Heart right ventricle (tissue), 16 donors: ENCODE results near the gene PAK4. TPM values are rescaled to one million over a fixed set of nuclear protein-coding genes. Genes with fewer than 3 reads are reported as not detected.
A peak's percentile ranks its signal among the peaks of the same experiment; 100 is the strongest.

Experiments used
- ATAC-seq, 8 donors: fragments of 200-7000 bp; cut with Tn5 transposase; one replicate each; pipeline ENCODE4 v1.9.1; 2020; ENCODE audit warnings: mild to moderate bottlenecking in 8 of 8, moderate library complexity in 8 of 8, moderate number of reproducible peaks in 1 of 8
- DNase-seq, 2 donors: peaks; one replicate each; pipeline ENCODE4 v3.0.0-alpha.2; 2020
- H3K27ac ChIP-seq, 10 donors: fragments of 200-600 bp; sonication (generic) in 2 of 10; one replicate each; pipeline versions ENCODE4 v1.5.0 to v1.8.0; 2020 to 2022; ENCODE audit warnings: mild to moderate bottlenecking in 3 of 10
- H3K27me3 ChIP-seq, 7 donors: fragments of 200-600 bp; one replicate each; pipeline ENCODE4 v1.8.0; 2021 to 2022; ENCODE audit warnings: mild to moderate bottlenecking in 2 of 7
- H3K36me3 ChIP-seq, 9 donors: fragments of 200-600 bp; sonication (generic) in 1 of 9; one replicate each; pipeline versions ENCODE4 v1.5.0 to v1.8.0; 2020 to 2022; ENCODE audit warnings: mild to moderate bottlenecking in 2 of 9
- H3K4me1 ChIP-seq, 9 donors: fragments of 200-600 bp; sonication (generic) in 1 of 9; one replicate each; pipeline versions ENCODE4 v1.5.0 to v1.8.0; 2020 to 2022; ENCODE audit warnings: mild to moderate bottlenecking in 4 of 9
- H3K4me3 ChIP-seq, 10 donors: fragments of 200-600 bp; sonication (generic) in 2 of 10; one replicate each; pipeline versions ENCODE4 v1.5.0 to v1.8.0; 2020 to 2022; ENCODE audit warnings: mild to moderate bottlenecking in 7 of 10, moderate library complexity in 2 of 10
- H3K9me3 ChIP-seq, 11 donors: fragments of 200-600 bp in 10 of 11; sonication (generic) in 2 of 11; one replicate each; pipeline versions ENCODE4 v1.5.0 to v1.8.0; 2013 to 2022; ENCODE audit warnings: mild to moderate bottlenecking in 2 of 11, control low read depth in 1 of 11, moderate library complexity in 1 of 11
- WGBS, 2 donors: extraction: QIAGEN DNeasy Blood & Tissue Kit; methylation state at CpG; one replicate each; pipeline ENCODE4 v1.1.7; 2013; ENCODE audit warnings: inconsistent platforms in 1 of 2; 5-methylcytosine and 5-hydroxymethylcytosine counted together
- intact Hi-C, 10 donors: fragments of 100-400 bp; cut with DNase I; formaldehyde crosslinking; loops; one replicate each; pipeline versions ENCODE4 v1.11.1 to v1.14.2; 2022
- long read RNA-seq, 3 donors: library from polyadenylated mRNA; unstranded; transcript quantifications; one replicate each; pipeline ENCODE4 v2.0.0, GENCODE V29; 2020 to 2021
- polyA plus RNA-seq, 2 donors: library from polyadenylated mRNA; stranded (reverse); fragments of 200-250 nt; gene quantifications; one replicate each; pipeline ENCODE4 v1.2.3, GENCODE V29; 2013
- total RNA-seq, 10 donors: library from RNA; stranded (reverse); fragmentation: NEBNext Ultra II Directional in 3 of 10; extraction: Animal tissue kit (Norgen Biotek cat#: 25700) in 3 of 10; gene quantifications; one replicate each; pipeline versions ENCODE4 v1.2.1 to v1.2.4, GENCODE V29; 2021 to 2023
- TF ChIP-seq, protein P1 (sequence below), 9 donors: fragments of 200-600 bp; sonication (generic) in 2 of 9; IDR thresholded peaks; one replicate each; pipeline versions ENCODE4 v1.5.0 to v1.8.0; 2021 to 2022; ENCODE audit warnings: antibody characterized with exemption in 9 of 9, mild to moderate bottlenecking in 5 of 9, moderate library complexity in 1 of 9
- donor health status: Arrhythmogenic right ventricular cardiomyopathy.
- donor health status: ischemic (EF 13 %, LVEDD 7.1; RV severe dilation, severe dysfunction).
- donor health status: healthy with polysubstance abuse.
- donor health status: DM: no; HTN: yes; CAD: no.
- donor health status: DM: no; HTN: no; CAD: no.
- donor health status: ischemic (EF 25% LVEDD 6.9; RV normal size, moderate dysfunction).
- donor health status: ischemic (EF 25% LVEDD 5.7; RV mildly dilated, moderate dysfunction).
- donor health status: healthy.
- donor health status: DM: yes; HTN: yes; CAD: no.
- donor health status: Ischemic cardiomyopathy.
- donor health status: ischemic (EF 35%, LVEDD 5.7; RV mildly dilated, moderate dysfunction).
- donor health status: nonischemic (EF 11% LVEDD 7.7; RV severe dilation, severe dysfunction).
- donor health status: DM: yes; HTN: yes; CAD: no.
- donor health status: PGD.
- donor health status: ischemic (EF 29% LVEDD 5.4; RV normal size, mild dysfunction).
- donor health status: nonischemic (EF 23%, LVEDD 6.1; RV moderate dilation, normal function).

The PAK4 gene
- total RNA-seq = 10 to 100 TPM; 11.7 to 22.4 (median 16.1) TPM
- 10 to 100 TPM in 1 of 2 donors, 1 to 10 TPM in 1; 8.6 to 19.2 TPM for polyA plus RNA-seq
- long read RNA-seq, donor 1, partial matches to known transcripts = 2 of 4 reads
- long read RNA-seq, donor 1, other reads (novel, unspliced or antisense) = 2 of 4 reads
- long read RNA-seq, donor 2, partial matches to known transcripts = 1 of 5 reads
- long read RNA-seq, donor 2, other reads (novel, unspliced or antisense) = 3 of 5 reads
- long read RNA-seq, donor 3, partial matches to known transcripts = 2 of 6 reads
- long read RNA-seq, donor 3, other reads (novel, unspliced or antisense) = 3 of 6 reads

DNA sequence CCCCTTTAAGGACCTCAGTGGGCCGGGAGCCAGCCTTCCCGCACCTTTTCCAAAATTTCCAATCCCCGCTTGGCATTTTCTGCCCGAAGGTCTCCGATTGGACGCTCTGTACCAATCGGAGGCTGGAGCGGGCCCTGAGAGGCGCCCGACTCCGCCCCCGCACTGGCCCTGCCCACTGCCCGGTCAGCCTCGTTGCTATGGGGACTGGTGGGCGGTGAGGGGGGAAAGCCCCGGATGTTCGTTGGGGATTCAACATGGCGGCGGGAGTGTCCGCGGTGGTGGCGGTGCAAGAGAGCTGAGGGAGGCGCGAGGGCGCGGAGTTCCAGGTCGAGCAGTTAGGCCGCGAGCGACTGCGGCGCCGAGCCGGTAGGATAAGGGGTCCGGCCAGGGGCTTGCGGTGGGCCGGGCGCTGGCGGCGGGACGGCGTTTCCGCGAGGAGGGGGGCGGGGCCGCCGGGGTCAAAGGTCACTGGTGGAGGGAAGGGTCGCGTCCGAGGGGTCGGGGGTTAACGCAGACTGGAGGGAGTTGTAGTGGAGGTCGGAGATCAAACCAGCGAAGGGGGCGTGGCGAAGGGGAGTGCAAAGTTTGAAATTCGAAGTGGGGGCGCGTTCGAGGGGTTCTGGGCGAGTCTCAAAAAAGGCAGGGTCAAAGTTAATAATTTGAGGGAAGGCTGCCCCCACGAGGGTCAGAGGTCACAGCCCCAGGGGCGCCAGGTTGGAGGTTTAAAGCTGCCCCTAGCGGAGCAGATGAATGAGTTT is at the start of gene PAK4:
Gene PAK4 (plus strand): TSS at position 233 of the 758 bp plus-strand sequence. CDS start 43,768 bp downstream, outside the sequence.
- ATAC-seq = peak; percentile 99 to 100 (median 100)
- Histone ChIP-seq H3K36me3 (no peaks in the 10 kb centered on the region), H3K27me3 (peaks cover 0 to 11% (median 5%) of the 10 kb centered on the region in 7 donors), H3K27ac (peak within 1 kb of the TSS in 9 of 10 donors; percentile 50 to 89 (median 83)), H3K4me1 (peaks cover 2 to 61% (median 31%) of the 10 kb centered on the region in 9 donors), H3K9me3 (no peaks in the 10 kb centered on the region), H3K4me3 (peak within 1 kb of the TSS; percentile 45 to 85 (median 80))
- intact Hi-C loops = loop anchor here in 5 of 10 donors (5.0 to 10.0 kb wide), 3 partner anchors 217 to 409 kb away; partner anchors contain the start of genes EID2B (in 2 of the 5), SAMD4B (in 2 of the 5) and PLEKHG2 (in 1 of the 5)
- peak; percentile 96 to 98 for DNase-seq
- WGBS, 2 donors = 2% methylated on average over 64 of the region's 64 CpGs
- TF ChIP-seq, protein P1, sequence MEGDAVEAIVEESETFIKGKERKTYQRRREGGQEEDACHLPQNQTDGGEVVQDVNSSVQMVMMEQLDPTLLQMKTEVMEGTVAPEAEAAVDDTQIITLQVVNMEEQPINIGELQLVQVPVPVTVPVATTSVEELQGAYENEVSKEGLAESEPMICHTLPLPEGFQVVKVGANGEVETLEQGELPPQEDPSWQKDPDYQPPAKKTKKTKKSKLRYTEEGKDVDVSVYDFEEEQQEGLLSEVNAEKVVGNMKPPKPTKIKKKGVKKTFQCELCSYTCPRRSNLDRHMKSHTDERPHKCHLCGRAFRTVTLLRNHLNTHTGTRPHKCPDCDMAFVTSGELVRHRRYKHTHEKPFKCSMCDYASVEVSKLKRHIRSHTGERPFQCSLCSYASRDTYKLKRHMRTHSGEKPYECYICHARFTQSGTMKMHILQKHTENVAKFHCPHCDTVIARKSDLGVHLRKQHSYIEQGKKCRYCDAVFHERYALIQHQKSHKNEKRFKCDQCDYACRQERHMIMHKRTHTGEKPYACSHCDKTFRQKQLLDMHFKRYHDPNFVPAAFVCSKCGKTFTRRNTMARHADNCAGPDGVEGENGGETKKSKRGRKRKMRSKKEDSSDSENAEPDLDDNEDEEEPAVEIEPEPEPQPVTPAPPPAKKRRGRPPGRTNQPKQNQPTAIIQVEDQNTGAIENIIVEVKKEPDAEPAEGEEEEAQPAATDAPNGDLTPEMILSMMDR (IDR thresholded peaks at IDR 0.05) = no peak

DNA sequence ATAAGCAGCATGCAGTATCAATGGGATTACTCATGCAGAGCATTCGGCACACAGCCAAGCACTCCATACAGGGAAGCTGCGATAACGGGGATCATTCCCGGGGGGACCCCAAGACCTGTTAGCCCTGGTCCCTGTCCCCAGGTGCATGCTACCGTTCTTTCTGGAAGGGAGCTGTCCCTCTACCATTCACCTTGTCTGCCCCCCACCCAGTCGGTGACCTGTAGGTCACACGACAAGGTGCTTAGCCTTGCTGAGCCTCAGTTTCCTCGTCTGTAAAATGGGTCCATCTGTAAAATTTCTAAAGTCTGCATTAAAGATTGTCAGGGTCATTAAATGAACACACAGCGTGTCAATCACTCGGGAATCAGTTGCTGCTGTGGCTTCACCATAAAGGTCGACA is 48.3 kb upstream of the PAK4 start:
- intact Hi-C loops = no loop called here
- no peaks in the 10 kb centered on the region for H3K36me3 ChIP-seq
- H3K27me3 ChIP-seq = peaks cover 0 to 74% (median 58%) of the 10 kb centered on the region in 7 donors
- DNase-seq (no peak), ATAC-seq (no peak)
- H3K9me3 ChIP-seq = no peaks in the 10 kb centered on the region
- TF ChIP-seq, protein P1 (IDR thresholded peaks at IDR 0.05) = no peak
- 87 to 88% methylated on average over 11 of the region's 11 CpGs for WGBS, 2 donors
- H3K4me3 ChIP-seq = no peak overlapping the region
- peaks cover 0 to 14% (median 0%) of the 10 kb centered on the region in 9 donors for H3K4me1 ChIP-seq
- no peak overlapping the region for H3K27ac ChIP-seq

GRCh38 chr19:39078436-39079200 is 47.0 kb upstream of the PAK4 start:
- H3K27ac ChIP-seq = no peak overlapping the region
- intact Hi-C loops = no loop called here
- H3K4me3 ChIP-seq = no peak overlapping the region
- peaks cover under 1 to 84% (median 71%) of the 10 kb centered on the region in 7 donors for H3K27me3 ChIP-seq
- no peaks in the 10 kb centered on the region for H3K9me3 ChIP-seq
- 59 to 65% methylated on average over 7 of the region's 7 CpGs for WGBS, 2 donors
- no peaks in the 10 kb centered on the region for H3K36me3 ChIP-seq
- DNase-seq (no peak), ATAC-seq (no peak)
- TF ChIP-seq, protein P1 (IDR thresholded peaks at IDR 0.05) = no peak
- H3K4me1 ChIP-seq = peaks cover 0 to 14% (median 8%) of the 10 kb centered on the region in 9 donors

DNA sequence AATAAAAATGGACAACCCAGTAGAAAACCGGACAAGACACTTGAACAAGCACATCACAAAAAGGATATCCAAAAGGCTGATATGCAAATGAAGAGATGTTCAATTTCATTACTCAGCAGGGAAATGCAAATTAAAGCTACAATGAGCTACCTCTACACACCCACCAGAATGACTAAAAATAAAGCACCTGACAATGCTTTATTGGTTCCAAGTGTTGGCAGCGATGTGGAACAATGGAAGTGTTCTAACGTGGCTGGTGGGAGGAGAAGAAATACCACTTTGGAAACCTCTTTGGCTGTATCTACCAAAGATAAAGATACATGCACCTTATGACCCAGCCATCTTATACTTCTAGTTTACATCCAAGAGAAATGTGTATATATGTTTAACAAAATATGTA is 45.2 kb upstream of the PAK4 start:
- H3K4me1 ChIP-seq = peaks cover 0 to 19% (median 13%) of the 10 kb centered on the region in 9 donors
- no peaks in the 10 kb centered on the region for H3K36me3 ChIP-seq
- intact Hi-C loops = no loop called here
- 46 to 50% methylated on average over 3 of the region's 3 CpGs for WGBS, 2 donors
- no peak overlapping the region for H3K4me3 ChIP-seq
- no peaks in the 10 kb centered on the region for H3K9me3 ChIP-seq
- H3K27ac ChIP-seq = no peak overlapping the region
- TF ChIP-seq, protein P1 (IDR thresholded peaks at IDR 0.05) = no peak
- no peak for DNase-seq
- H3K27me3 ChIP-seq = peaks cover 9 to 96% (median 89%) of the 10 kb centered on the region in 7 donors
- ATAC-seq = no peak
